Measurements from ENCODE around the gene FUT1. TPM values are rescaled to one million over a fixed set of nuclear protein-coding genes. Genes with fewer than 3 reads are reported as not detected.

The FUT1 gene
- total and polyA plus RNA-seq, 10 of the 15 experiments (the other 5 are each of a cell fraction or from before 2014, with no cell fraction given) = 0.01 TPM; not detected in 9

GRCh38 chr19:48705431-48705830 lies 47.0 kb downstream of the FUT1 start:
- RAD21 ChIA-PET (ENCODE audit: unreplicated experiment) = no interaction called here
- Histone ChIP-seq H3K4me3 (no peak overlapping the region), H3K27ac (ENCODE audit: control insufficient read depth, insufficient read depth) (no peak overlapping the region), H4K20me1 (ENCODE audit: control insufficient read depth, insufficient read depth) (no peaks in the 10 kb centered on the region), H3K9me3 (replicated peaks; ENCODE audit: control insufficient read depth, insufficient read depth, low read length) (no peaks in the 10 kb centered on the region), H3K79me2 (ENCODE audit: control insufficient read depth, insufficient read depth, low read length) (no peaks in the 10 kb centered on the region), H3K4me1 (ENCODE audit: control insufficient read depth, insufficient read depth, low read length) (no peaks in the 10 kb centered on the region), H3K36me3 (ENCODE audit: control insufficient read depth in 2 of 2, insufficient read depth in 2 of 2, low read length in 1 of 2) (no peaks in the 10 kb centered on the region), H2AFZ (ENCODE audit: control insufficient read depth, low read depth, low read length) (no peak overlapping the region), H3K27me3 (replicated peaks in 1 of 2; ENCODE audit: control insufficient read depth in 2 of 2, insufficient read depth in 2 of 2, low read length in 1 of 2) (no peaks in the 10 kb centered on the region), H3K4me2 (ENCODE audit: control insufficient read depth, insufficient read depth) (no peak overlapping the region), H3K9ac (ENCODE audit: control insufficient read depth, insufficient read depth, low read length) (no peak overlapping the region)
- in situ Hi-C loops (cut with MboI) (no loop called here), intact Hi-C loops (cut with micrococcal nuclease; ENCODE audit: unreplicated experiment) (no loop called here)
- 3% methylated on average over 2 of the region's 2 CpGs for WGBS (ENCODE audit: insufficient coverage, insufficient replicate concordance, low lambda C conversion rate, missing lambda C conversion rate)
- CTCF ChIA-PET = interaction anchor here (0.7 kb wide), 1 partner anchor 9 kb away, joined by 3 read pairs; no protein-coding TSS in a partner anchor
- SMC1A ChIA-PET (ENCODE audit: uncharacterized antibody, unreplicated experiment) = no interaction called here
- no TSS peak for BruUV-seq (replicated peaks)
- FAIRE-seq (no peak), DNase-seq (ENCODE audit: low read depth, low spot score) (no peak), ATAC-seq (no peak)
- TF ChIP-seq ASH2L (IDR thresholded peaks at IDR 0.05; ENCODE audit: borderline replicate concordance, low read depth) (no peak), MYC (IDR thresholded peaks at IDR 0.05; ENCODE audit: insufficient read depth, insufficient read length, insufficient replicate concordance, low read length, severe bottlenecking) (no peak)
- POLR2A ChIA-PET = no interaction called here

DNA sequence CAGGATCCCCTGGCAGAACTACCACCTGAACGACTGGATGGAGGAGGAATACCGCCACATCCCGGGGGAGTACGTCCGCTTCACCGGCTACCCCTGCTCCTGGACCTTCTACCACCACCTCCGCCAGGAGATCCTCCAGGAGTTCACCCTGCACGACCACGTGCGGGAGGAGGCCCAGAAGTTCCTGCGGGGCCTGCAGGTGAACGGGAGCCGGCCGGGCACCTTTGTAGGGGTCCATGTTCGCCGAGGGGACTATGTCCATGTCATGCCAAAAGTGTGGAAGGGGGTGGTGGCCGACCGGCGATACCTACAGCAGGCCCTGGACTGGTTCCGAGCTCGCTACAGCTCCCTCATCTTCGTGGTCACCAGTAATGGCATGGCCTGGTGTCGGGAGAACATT lies 49.1 kb downstream of the FUT1 start:
- no peaks in the 10 kb centered on the region for H3K36me3 ChIP-seq (ENCODE audit: control insufficient read depth in 2 of 2, insufficient read depth in 2 of 2, low read length in 1 of 2)
- H3K27me3 ChIP-seq (replicated peaks in 1 of 2; ENCODE audit: control insufficient read depth in 2 of 2, insufficient read depth in 2 of 2, low read length in 1 of 2) = no peaks in the 10 kb centered on the region
- WGBS (ENCODE audit: insufficient coverage, insufficient replicate concordance, low lambda C conversion rate, missing lambda C conversion rate) = 73% methylated on average over 23 of the region's 23 CpGs
- intact Hi-C loops (cut with micrococcal nuclease; ENCODE audit: unreplicated experiment) (no loop called here), in situ Hi-C loops (cut with MboI) (no loop called here)
- no peak for ATAC-seq
- H4K20me1 ChIP-seq (ENCODE audit: control insufficient read depth, insufficient read depth) = no peaks in the 10 kb centered on the region
- no peak for FAIRE-seq
- no peaks in the 10 kb centered on the region for H3K4me1 ChIP-seq (ENCODE audit: control insufficient read depth, insufficient read depth, low read length)
- no peak overlapping the region for H3K9ac ChIP-seq (ENCODE audit: control insufficient read depth, insufficient read depth, low read length)
- no TSS peak for BruUV-seq (replicated peaks)
- H3K27ac ChIP-seq (ENCODE audit: control insufficient read depth, insufficient read depth) = no peak overlapping the region
- CTCF ChIA-PET = no interaction called here
- no peak for DNase-seq (ENCODE audit: low read depth, low spot score)
- RAD21 ChIA-PET (ENCODE audit: unreplicated experiment) = interaction anchor here (0.5 kb wide), 1 partner anchor 416 kb away, joined by 3 read pairs; no protein-coding TSS in a partner anchor
- no peaks in the 10 kb centered on the region for H3K79me2 ChIP-seq (ENCODE audit: control insufficient read depth, insufficient read depth, low read length)
- POLR2A ChIA-PET = no interaction called here
- no peak overlapping the region for H2AFZ ChIP-seq (ENCODE audit: control insufficient read depth, low read depth, low read length)
- H3K4me2 ChIP-seq (ENCODE audit: control insufficient read depth, insufficient read depth) = no peak overlapping the region
- H3K9me3 ChIP-seq (replicated peaks; ENCODE audit: control insufficient read depth, insufficient read depth, low read length) = no peaks in the 10 kb centered on the region
- SMC1A ChIA-PET (ENCODE audit: uncharacterized antibody, unreplicated experiment) = no interaction called here
- no peak overlapping the region for H3K4me3 ChIP-seq
- TF ChIP-seq NRF1 (conservative IDR thresholded peaks at IDR 0.05; ENCODE audit: low read depth, low read length) = no peak
- no peak for TF ChIP-seq IRF4 (IDR thresholded peaks at IDR 0.05; ENCODE audit: low read depth, low read length)
- TF ChIP-seq IKZF1 (conservative IDR thresholded peaks at IDR 0.05) = no peak
- no peak for TF ChIP-seq MEF2B (IDR thresholded peaks at IDR 0.05; ENCODE audit: partially characterized antibody, poor library complexity, severe bottlenecking)
- TF ChIP-seq GABPA (IDR thresholded peaks at IDR 0.05; ENCODE audit: low read depth) = no peak
- TF ChIP-seq PKNOX1 (IDR thresholded peaks at IDR 0.05) = no peak
- TF ChIP-seq, protein P1, sequence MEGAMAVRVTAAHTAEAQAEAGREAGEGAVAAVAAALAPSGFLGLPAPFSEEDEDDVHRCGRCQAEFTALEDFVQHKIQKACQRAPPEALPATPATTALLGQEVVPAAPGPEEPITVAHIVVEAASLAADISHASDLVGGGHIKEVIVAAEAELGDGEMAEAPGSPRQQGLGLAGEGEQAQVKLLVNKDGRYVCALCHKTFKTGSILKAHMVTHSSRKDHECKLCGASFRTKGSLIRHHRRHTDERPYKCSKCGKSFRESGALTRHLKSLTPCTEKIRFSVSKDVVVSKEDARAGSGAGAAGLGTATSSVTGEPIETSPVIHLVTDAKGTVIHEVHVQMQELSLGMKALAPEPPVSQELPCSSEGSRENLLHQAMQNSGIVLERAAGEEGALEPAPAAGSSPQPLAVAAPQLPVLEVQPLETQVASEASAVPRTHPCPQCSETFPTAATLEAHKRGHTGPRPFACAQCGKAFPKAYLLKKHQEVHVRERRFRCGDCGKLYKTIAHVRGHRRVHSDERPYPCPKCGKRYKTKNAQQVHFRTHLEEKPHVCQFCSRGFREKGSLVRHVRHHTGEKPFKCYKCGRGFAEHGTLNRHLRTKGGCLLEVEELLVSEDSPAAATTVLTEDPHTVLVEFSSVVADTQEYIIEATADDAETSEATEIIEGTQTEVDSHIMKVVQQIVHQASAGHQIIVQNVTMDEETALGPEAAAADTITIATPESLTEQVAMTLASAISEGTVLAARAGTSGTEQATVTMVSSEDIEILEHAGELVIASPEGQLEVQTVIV (IDR thresholded peaks at IDR 0.05; ENCODE audit: borderline replicate concordance, partially characterized antibody) = no peak
- no peak for TF ChIP-seq ZSCAN29 (IDR thresholded peaks at IDR 0.05)
- no peak for TF ChIP-seq ZBTB33 (IDR thresholded peaks at IDR 0.05)

All from GM12878 (cell line).